Body of pancreas (tissue), 4 donors: ENCODE measurements around the gene PCNT.

Source experiments
- POLR2A ChIP-seq, 3 donors: fragments of 450-650 bp; IDR thresholded peaks; one replicate each; pipeline ENCODE4 v1.6.1; 2016; ENCODE audit warnings: antibody characterized with exemption in 3 of 3, mild to moderate bottlenecking in 2 of 3
- TF ChIP-seq, protein P1 (sequence below), 7 experiments: fragments of 450-650 bp in 4 of 7; fragments of 200-600 bp in 3 of 7; sonication (generic) in 3 of 7; IDR thresholded peaks; one replicate each; pipeline ENCODE4 v1.5.1; 2016 to 2019; ENCODE audit warnings: antibody characterized with exemption in 7 of 7

DNA sequence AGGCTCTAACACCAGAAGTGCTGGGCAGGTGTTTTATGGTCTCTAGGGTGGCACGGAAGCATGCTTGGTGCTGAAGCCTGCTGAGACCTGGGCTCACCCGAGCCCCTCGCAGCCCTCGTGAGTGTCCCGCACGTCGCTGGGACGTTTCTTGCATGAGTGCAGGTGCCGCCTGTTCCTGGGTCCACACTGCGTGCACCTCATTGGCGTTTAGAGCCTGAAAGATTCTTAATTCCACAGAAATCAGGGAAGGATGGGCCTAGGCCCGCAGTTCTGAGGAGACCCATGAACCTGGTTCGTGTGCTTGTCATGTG lies 91.0 kb downstream of the PCNT start:
- TF ChIP-seq, protein P1, sequence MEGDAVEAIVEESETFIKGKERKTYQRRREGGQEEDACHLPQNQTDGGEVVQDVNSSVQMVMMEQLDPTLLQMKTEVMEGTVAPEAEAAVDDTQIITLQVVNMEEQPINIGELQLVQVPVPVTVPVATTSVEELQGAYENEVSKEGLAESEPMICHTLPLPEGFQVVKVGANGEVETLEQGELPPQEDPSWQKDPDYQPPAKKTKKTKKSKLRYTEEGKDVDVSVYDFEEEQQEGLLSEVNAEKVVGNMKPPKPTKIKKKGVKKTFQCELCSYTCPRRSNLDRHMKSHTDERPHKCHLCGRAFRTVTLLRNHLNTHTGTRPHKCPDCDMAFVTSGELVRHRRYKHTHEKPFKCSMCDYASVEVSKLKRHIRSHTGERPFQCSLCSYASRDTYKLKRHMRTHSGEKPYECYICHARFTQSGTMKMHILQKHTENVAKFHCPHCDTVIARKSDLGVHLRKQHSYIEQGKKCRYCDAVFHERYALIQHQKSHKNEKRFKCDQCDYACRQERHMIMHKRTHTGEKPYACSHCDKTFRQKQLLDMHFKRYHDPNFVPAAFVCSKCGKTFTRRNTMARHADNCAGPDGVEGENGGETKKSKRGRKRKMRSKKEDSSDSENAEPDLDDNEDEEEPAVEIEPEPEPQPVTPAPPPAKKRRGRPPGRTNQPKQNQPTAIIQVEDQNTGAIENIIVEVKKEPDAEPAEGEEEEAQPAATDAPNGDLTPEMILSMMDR (IDR thresholded peaks at IDR 0.05) = no peak
- TF ChIP-seq POLR2A (IDR thresholded peaks at IDR 0.05) = no peak
